ENCODE measurements around the gene RAD9A.

RAD9A gene

GRCh38 chr11:67408437-67409200 is 16.8 kb downstream of the RAD9A start:
- ChIA-PET CTCF (no interaction called here), POLR2A (interaction anchor here (1.9 kb wide), 1 partner anchor 11 kb away, joined by 6 read pairs; no protein-coding TSS in a partner anchor)
- TF ChIP-seq NFRKB (IDR thresholded peaks at IDR 0.05) = no peak
- no peak for TF ChIP-seq TARDBP (IDR thresholded peaks at IDR 0.05)
- no peak for TF ChIP-seq BHLHE40 (IDR thresholded peaks at IDR 0.05; ENCODE audit: borderline replicate concordance)
- TF ChIP-seq LEF1 (IDR thresholded peaks at IDR 0.05; ENCODE audit: borderline replicate concordance) = no peak
- TF ChIP-seq L3MBTL2 (conservative IDR thresholded peaks at IDR 0.05) = no peak
- TF ChIP-seq, protein P1, sequence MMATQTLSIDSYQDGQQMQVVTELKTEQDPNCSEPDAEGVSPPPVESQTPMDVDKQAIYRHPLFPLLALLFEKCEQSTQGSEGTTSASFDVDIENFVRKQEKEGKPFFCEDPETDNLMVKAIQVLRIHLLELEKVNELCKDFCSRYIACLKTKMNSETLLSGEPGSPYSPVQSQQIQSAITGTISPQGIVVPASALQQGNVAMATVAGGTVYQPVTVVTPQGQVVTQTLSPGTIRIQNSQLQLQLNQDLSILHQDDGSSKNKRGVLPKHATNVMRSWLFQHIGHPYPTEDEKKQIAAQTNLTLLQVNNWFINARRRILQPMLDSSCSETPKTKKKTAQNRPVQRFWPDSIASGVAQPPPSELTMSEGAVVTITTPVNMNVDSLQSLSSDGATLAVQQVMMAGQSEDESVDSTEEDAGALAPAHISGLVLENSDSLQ (IDR thresholded peaks at IDR 0.05) = no peak
- no peak for TF ChIP-seq HDGF (IDR thresholded peaks at IDR 0.05; ENCODE audit: borderline replicate concordance)
- TF ChIP-seq FOXM1 (IDR thresholded peaks at IDR 0.05; ENCODE audit: borderline replicate concordance) = no peak
- no peak for DNase-seq (ENCODE audit: extremely low spot score)

GRCh38 chr11:67409261-67409666 is 17.5 kb downstream of the RAD9A start:
- no peak for DNase-seq (ENCODE audit: extremely low spot score)
- POLR2A ChIA-PET = no interaction called here
- CTCF ChIA-PET = no interaction called here
- TF ChIP-seq TARDBP (IDR thresholded peaks at IDR 0.05) (no peak), HDGF (IDR thresholded peaks at IDR 0.05; ENCODE audit: borderline replicate concordance) (no peak), FOXM1 (IDR thresholded peaks at IDR 0.05; ENCODE audit: borderline replicate concordance) (no peak), SUZ12 (IDR thresholded peaks at IDR 0.05) (no peak), NFRKB (IDR thresholded peaks at IDR 0.05) (no peak), SP1 (IDR thresholded peaks at IDR 0.05) (no peak), CTBP1 (IDR thresholded peaks at IDR 0.05; ENCODE audit: borderline replicate concordance) (no peak), FOXK2 (IDR thresholded peaks at IDR 0.05) (no peak), ZNF384 (IDR thresholded peaks at IDR 0.05) (no peak), BHLHE40 (IDR thresholded peaks at IDR 0.05; ENCODE audit: borderline replicate concordance) (no peak), LEF1 (IDR thresholded peaks at IDR 0.05; ENCODE audit: borderline replicate concordance) (no peak), L3MBTL2 (conservative IDR thresholded peaks at IDR 0.05) (no peak), FOXA1 (IDR thresholded peaks at IDR 0.05) (no peak), ARNT (IDR thresholded peaks at IDR 0.05) (no peak)
- TF ChIP-seq, protein P1 (IDR thresholded peaks at IDR 0.05) = no peak

GRCh38 chr11:67409781-67410368 is 18.1 kb downstream of the RAD9A start:
- ChIA-PET POLR2A (no interaction called here), CTCF (no interaction called here)
- TF ChIP-seq ELF4 (IDR thresholded peaks at IDR 0.05) (no peak), L3MBTL2 (conservative IDR thresholded peaks at IDR 0.05) (no peak), CTBP1 (IDR thresholded peaks at IDR 0.05; ENCODE audit: borderline replicate concordance) (no peak), SP1 (IDR thresholded peaks at IDR 0.05) (no peak), TARDBP (IDR thresholded peaks at IDR 0.05) (no peak), NFRKB (IDR thresholded peaks at IDR 0.05) (no peak), FOXA1 (IDR thresholded peaks at IDR 0.05) (no peak), ARNT (IDR thresholded peaks at IDR 0.05) (no peak)
- no peak for DNase-seq (ENCODE audit: extremely low spot score)

GRCh38 chr11:67410369-67410831 is 18.6 kb downstream of the RAD9A start:
- TF ChIP-seq CTBP1 (IDR thresholded peaks at IDR 0.05; ENCODE audit: borderline replicate concordance) (no peak), FOXK2 (IDR thresholded peaks at IDR 0.05) (no peak), ARNT (IDR thresholded peaks at IDR 0.05) (no peak), ELF4 (IDR thresholded peaks at IDR 0.05) (no peak), NFRKB (IDR thresholded peaks at IDR 0.05) (no peak), ZNF384 (IDR thresholded peaks at IDR 0.05) (no peak), TARDBP (IDR thresholded peaks at IDR 0.05) (no peak), HDGF (IDR thresholded peaks at IDR 0.05; ENCODE audit: borderline replicate concordance) (no peak), FOXM1 (IDR thresholded peaks at IDR 0.05; ENCODE audit: borderline replicate concordance) (no peak), L3MBTL2 (conservative IDR thresholded peaks at IDR 0.05) (no peak), FOXA1 (IDR thresholded peaks at IDR 0.05) (no peak), LEF1 (IDR thresholded peaks at IDR 0.05; ENCODE audit: borderline replicate concordance) (no peak), SUZ12 (IDR thresholded peaks at IDR 0.05) (no peak)
- TF ChIP-seq, protein P1 (IDR thresholded peaks at IDR 0.05) = no peak
- ChIA-PET CTCF (no interaction called here), POLR2A (interaction anchor here (3.6 kb wide), 1 partner anchor 9 kb away, joined by 25 read pairs; the partner anchor contains the start of gene PPP1CA)
- no peak for DNase-seq (ENCODE audit: extremely low spot score)

- CTCF ChIA-PET = no interaction called here
- POLR2A ChIA-PET = interaction anchor here (0.8 to 3.6 kb wide), 3 partner anchors 9 to 19 kb away, joined by 6 to 25 read pairs (median 10); partner anchors contain the start of genes PPP1CA and RAD9A
- no peak for TF ChIP-seq ELF4 (IDR thresholded peaks at IDR 0.05)
- no peak for DNase-seq (ENCODE audit: extremely low spot score)
Measured at GRCh38 chr11:67410984-67411784, 19.4 kb downstream of the RAD9A start.

Data from HEK293T (cell line).